ENCODE data around the gene FMNL2.

DNA sequence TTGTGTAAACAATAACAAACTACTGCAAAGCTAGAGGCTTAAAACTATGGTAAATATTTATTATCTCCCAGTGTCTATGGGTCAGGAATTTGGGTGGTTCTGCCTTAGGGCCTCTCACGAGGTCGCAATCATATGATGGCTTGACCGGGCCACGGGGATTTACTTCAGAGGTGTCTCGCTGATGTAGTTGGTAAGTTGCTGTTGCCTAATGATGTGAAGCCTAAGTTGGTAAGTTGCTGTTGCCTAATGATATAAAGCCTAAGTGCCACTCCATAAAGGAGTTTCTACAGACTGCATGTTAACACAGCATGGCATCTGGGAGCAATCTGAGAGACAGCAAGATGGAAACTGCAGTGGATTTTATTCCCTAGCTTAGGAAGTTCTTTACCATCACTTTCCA is 35.8 kb downstream of the FMNL2 start:
- TF ChIP-seq, protein P1, sequence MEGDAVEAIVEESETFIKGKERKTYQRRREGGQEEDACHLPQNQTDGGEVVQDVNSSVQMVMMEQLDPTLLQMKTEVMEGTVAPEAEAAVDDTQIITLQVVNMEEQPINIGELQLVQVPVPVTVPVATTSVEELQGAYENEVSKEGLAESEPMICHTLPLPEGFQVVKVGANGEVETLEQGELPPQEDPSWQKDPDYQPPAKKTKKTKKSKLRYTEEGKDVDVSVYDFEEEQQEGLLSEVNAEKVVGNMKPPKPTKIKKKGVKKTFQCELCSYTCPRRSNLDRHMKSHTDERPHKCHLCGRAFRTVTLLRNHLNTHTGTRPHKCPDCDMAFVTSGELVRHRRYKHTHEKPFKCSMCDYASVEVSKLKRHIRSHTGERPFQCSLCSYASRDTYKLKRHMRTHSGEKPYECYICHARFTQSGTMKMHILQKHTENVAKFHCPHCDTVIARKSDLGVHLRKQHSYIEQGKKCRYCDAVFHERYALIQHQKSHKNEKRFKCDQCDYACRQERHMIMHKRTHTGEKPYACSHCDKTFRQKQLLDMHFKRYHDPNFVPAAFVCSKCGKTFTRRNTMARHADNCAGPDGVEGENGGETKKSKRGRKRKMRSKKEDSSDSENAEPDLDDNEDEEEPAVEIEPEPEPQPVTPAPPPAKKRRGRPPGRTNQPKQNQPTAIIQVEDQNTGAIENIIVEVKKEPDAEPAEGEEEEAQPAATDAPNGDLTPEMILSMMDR (IDR thresholded peaks at IDR 0.05; ENCODE audit: low read length) = no peak
- TF ChIP-seq EZH2phosphoT487 (IDR thresholded peaks at IDR 0.05; ENCODE audit: low read length) (no peak), EZH2 (optimal IDR thresholded peaks at IDR 0.05; ENCODE audit: low read depth, low read length) (no peak)

Measured in MM.1S (cell line).